ENCODE data around the gene HPSE. TPM values are rescaled to one million over a fixed set of nuclear protein-coding genes. Genes with fewer than 3 reads are reported as not detected.
"Not testable (repeated sequence)": the region's sequence is repeated elsewhere in the genome, so short reads cannot be mapped to it uniquely, and the experiment has no call there.

Gene HPSE
- total RNA-seq, 1 experiment from 2014 or later: 6.0 TPM

- no peak for DNase-seq (ENCODE audit: low read depth)
Observed at GRCh38 chr4:83335701-83336100, 1.1 kb upstream of the HPSE start.

DNA sequence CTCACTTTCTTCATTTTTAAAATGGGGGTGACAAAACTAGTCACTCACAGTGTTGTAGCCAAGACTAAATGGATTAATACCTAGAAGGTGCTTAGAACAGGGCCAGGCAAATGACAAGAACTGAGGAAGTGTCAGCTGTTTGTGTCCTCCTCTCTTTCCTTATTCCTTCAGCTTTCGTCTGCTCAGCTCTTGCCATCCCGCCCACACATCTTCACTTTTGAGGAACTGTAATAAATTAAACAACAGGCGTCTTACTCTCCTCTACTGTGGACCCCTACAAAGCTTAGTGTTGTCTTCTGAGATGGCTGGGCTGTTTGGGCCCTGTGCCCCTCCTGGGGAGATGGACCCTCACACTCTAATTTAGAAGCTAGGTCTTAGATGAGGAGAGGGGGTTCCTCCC is 2.7 kb downstream of the HPSE start:
- no peak for DNase-seq (ENCODE audit: low read depth)

GRCh38 chr4:83329521-83330110 is 5.0 kb downstream of the HPSE start:
- peak; percentile 30 for DNase-seq (ENCODE audit: low read depth)

GRCh38 chr4:83328521-83329187 is 6.0 kb downstream of the HPSE start:
- no peak for DNase-seq (ENCODE audit: low read depth)

DNA sequence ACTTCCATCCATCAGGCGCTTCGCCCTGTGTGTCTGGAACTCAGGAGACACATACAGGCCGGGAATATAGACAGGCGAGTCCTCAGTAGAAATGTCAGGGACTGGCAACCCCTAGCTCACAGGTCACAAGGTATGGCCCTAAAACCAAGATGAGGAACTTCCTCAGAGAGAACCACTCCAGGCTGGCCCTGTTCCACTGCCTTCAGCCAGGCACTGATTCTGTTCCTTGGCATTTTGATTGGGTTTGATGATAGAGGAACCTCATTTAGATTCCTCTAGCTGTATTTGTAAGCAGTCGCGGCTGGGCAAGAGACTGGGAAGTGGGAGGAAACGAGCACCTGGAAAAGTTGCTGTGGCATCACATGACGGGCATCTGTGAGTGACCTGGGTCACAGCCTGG is 8.1 kb downstream of the HPSE start:
- DNase-seq (ENCODE audit: low read depth): no peak

DNA sequence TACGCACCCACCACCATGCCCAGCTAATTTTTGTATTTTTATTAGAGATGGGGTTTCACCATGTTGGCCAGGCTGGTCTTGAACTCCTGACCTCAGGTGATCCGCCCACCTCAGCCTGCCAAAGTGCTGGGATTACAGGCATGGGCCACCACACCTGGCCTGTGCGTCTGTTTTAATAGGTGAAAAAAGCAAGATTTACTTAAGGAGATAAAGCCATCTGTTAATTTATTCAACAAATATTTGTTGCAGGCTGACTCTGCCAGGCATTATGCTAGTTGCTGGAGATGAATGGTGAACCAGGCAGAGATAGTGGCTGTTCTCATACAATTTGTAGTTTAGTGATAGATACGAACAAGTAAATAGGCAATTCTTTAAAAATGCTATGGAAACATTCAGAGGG is 9.3 kb downstream of the HPSE start:
- not testable (repeated sequence) for DNase-seq (ENCODE audit: low read depth)

DNA sequence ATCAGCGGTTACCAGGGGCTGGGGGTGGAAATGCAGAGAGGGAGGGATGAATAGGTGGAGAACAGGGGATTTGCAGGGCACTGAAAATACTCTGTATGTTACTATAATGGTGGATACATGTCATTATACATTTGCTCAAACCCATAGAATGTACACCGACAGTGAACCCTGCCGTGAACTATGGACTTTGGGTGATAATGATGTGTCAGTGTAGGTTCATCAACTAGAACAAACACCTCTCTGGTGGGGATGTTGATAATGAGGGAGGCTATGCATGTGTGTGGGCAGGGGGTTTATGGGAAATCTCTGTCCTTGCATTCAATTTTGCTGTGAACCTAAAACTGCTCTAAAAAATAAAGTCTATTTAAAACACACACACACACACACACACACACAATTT is 11.5 kb downstream of the HPSE start:
- DNase-seq (ENCODE audit: low read depth): no peak

DNA sequence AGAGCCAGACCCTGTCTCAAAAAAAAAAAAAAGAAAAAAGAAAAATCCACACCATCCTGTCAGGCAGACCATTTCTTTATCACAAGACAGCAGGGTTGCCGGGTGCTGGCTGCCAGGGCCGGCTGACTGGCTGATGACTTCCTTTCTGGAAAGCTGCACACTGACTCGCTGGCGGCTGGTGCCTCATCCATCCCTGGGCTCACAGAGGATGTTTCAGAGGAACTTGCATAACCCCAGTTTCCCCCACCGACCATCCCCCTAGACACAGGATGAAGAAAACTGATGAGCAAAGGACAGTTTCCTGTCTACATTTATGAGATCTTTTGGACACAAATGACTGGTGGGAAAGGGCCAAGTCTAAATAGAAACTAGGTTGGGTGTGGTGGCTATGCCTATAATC is 14.1 kb downstream of the HPSE start:
- peak; percentile 90 for DNase-seq (ENCODE audit: low read depth)

GRCh38 chr4:83318666-83319065 is 16.0 kb downstream of the HPSE start:
- DNase-seq (ENCODE audit: low read depth): no peak

- DNase-seq (ENCODE audit: low read depth): no peak
Observed at GRCh38 chr4:83317671-83318070, 17.0 kb downstream of the HPSE start.

DNA sequence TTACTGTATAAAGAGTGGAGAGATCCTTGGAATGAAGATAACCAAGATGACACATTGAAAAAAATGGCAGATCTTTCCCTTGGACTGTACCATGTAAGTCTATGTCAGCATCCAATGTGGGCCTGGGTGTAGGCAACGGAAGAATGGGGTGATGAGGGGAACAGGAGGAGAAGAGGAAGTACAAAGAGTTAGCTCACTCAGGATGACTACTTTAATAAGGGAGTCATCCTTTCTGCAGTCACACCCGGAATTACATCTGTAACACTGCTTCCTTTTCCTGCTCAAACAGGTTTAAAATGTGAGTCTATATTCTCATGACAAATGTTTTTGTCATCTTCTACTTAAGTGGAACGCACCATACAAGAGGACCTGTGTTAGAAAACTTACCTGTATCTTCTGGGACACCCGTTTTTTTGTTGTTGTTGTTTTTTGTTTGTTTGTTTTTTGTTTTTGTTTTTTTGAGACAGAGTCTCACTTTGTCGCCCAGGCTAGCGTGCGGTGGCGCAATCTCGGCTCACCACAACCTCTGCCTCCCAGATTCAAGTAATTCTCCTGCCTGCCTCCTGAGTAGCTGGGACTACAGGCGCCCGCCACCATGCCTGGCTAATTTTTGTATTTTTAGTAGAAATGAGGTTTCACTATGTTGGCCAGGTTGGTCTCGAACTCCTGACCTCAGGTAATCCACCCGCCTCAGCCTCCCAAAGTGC is 18.0 kb downstream of the HPSE start:
- DNase-seq (ENCODE audit: low read depth): peak; percentile 83

DNA sequence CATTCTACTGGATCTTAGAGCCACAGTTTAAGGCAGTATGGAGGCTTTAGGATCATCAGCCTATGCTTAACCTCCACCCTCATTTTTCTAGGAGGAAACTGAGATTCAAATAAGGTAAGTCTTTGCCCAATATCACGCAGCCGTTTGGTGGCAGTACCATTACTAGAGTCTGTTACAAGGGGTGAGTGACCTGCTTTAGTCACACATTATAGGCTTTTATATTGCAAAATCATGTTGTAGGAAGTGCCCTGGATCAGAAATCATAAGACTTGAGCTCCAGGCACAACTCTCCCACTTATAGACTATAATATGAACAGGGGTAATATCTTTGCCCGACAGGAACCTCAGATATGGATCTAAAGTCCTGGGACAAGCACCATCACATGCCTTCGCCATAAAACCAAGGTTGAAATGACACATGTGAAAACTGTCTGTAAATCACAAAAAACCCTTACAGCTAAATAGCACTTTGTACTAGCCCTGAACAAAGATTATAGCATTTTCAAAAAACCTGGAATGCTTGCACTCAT is 19.2 kb downstream of the HPSE start:
- DNase-seq (ENCODE audit: low read depth): no peak

GRCh38 chr4:83308672-83309071 is 26.0 kb downstream of the HPSE start:
- no peak for DNase-seq (ENCODE audit: low read depth)

DNA sequence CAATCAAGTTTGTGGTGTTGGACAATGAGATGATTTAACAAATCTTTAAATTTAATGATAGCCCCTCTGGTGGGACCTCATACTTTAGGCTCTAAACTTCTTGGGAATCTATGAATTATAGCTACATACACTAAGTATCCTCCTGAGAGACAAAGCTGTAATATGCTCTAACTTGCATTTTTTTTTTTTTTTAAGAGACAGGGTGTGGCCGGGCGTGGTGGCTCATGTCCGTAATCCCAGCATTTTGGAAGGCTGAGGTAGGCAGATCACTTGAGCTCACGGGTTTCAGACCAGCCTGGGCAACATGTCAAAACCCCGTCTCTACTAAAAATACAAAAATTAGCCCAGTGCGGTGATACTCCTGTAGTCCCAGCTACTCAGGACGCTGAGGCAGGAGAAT is 26.7 kb downstream of the HPSE start:
- DNase-seq (ENCODE audit: low read depth): no peak

DNA sequence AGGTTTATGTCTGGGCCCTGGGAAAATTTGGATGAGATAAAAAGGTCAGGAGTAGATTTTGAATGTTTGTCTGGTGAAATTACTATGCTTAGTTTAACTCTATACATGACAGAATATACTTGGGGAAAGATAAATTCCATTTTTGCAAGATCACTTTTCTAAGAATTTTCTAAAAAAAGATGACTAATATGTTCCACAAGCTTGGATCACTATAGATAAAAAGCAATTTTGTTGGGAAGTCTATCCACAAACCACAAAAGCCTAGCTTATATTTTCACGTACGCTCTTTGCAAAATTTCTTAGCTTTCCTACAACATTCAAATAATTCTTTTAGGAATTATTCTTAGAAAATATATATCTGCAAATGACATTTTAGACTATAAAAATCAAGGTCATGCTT is 29.5 kb downstream of the HPSE start:
- no peak for DNase-seq (ENCODE audit: low read depth)

DNA sequence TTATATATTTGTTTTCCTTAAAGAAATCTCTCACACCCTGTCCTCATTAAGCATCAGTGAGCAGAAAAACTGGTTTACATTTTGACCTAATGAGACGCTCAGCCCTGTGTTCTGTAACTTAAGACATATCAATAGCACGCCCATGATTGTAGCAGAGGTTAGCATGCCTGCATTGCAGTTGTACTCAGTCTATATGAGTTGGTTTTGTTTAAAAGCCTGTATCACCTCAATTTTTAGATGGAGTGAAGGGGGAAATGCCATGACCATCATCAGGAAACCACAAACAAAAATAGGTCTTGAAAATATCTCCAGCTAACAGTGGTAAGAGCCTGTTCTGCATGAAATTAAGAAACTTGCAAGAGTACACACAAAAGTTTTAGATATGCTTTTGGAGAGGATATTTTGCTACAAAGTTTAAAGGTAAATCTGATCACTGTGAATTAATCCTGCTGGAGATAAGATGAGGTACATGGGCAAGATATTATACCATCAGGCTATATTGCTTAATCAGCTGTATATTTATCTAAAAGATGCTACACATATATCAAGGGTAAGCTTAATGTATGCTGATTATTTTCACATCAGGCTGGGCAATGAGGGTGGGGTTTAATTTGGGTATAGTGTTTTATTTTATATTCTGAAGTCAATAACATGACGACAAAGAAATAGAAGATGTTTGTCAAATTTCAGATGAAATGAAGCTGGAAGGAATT is 36.9 kb downstream of the HPSE start:
- no peak for DNase-seq (ENCODE audit: low read depth)

- no peak for DNase-seq (ENCODE audit: low read depth)
Observed at GRCh38 chr4:83293305-83294046, 41.2 kb downstream of the HPSE start.

GRCh38 chr4:83290059-83290774 is 44.4 kb downstream of the HPSE start:
- not testable (repeated sequence) for DNase-seq (ENCODE audit: low read depth)

- not testable (repeated sequence) for DNase-seq (ENCODE audit: low read depth)
Observed at GRCh38 chr4:83288381-83288780, 46.3 kb downstream of the HPSE start.

DNA sequence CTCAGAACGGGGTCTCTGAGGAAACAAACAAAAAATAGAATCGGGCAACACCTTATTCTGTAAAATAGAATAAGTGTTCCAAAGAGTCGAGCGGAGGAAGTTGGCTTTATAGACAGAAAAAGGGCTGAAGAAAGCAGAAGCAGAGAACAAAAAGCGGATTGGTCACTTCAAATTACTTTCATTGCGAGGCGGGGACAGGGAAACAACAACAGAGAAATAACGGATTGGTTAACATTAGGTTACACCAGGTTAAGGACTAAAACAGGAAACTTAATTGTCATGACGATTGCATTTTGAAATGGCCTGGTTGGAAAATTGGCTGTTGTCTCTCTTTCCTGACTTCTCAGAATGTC is 49.6 kb downstream of the HPSE start:
- DNase-seq (ENCODE audit: low read depth): peak; percentile 51
